Psoas muscle (tissue), 8 donors: ENCODE results near the gene DOK6. TPM values are rescaled to one million over a fixed set of nuclear protein-coding genes. Genes with fewer than 3 reads are reported as not detected.
"Not testable (repeated sequence)": the region's sequence is repeated elsewhere in the genome, so short reads cannot be mapped to it uniquely, and the experiment has no call there.

Experiments used
- ATAC-seq, 4 donors: fragments of 200-7000 bp; cut with Tn5 transposase; one replicate each; pipeline ENCODE4 v1.9.1; 2020; ENCODE audit warnings: moderate library complexity in 3 of 4, mild to moderate bottlenecking in 2 of 4
- DNase-seq, 2 donors: peaks; one replicate each; pipeline ENCODE4 v3.0.0-alpha.2; 2020
- H3K27ac ChIP-seq: fragments of 200-600 bp; one replicate; pipeline ENCODE4 v1.8.0; 2022
- H3K27me3 ChIP-seq, 3 donors: fragments of 200-600 bp in 1 of 3; one replicate each; pipeline versions ENCODE4 v1.6.1 to v1.8.0; 2013 to 2022; ENCODE audit warnings: low read length in 2 of 3, mild to moderate bottlenecking in 2 of 3, moderate library complexity in 1 of 3; ENCODE audit not compliant: insufficient read depth in 3 of 3
- H3K36me3 ChIP-seq, 2 donors: fragments of 200-600 bp in 1 of 2; one replicate each; pipeline versions ENCODE4 v1.6.1 to v1.8.0; 2013 to 2022; ENCODE audit warnings: low read depth in 1 of 2, mild to moderate bottlenecking in 1 of 2, moderate library complexity in 1 of 2; ENCODE audit not compliant: insufficient read depth in 1 of 2
- H3K4me1 ChIP-seq: fragments of 200-600 bp; one replicate; pipeline ENCODE4 v1.8.0; 2022
- H3K4me3 ChIP-seq: fragments of 200-600 bp; one replicate; pipeline ENCODE4 v1.8.0; 2022; ENCODE audit warnings: mild to moderate bottlenecking
- H3K9me3 ChIP-seq: fragments of 200-600 bp; one replicate; pipeline ENCODE4 v1.8.0; 2022
- WGBS, 3 donors: extraction: QIAGEN DNeasy Blood & Tissue Kit; methylation state at CpG; one replicate each; pipeline versions ENCODE4 v1.1.6 to v1.1.7; 2013; 5-methylcytosine and 5-hydroxymethylcytosine counted together
- intact Hi-C, 2 donors: fragments of 100-400 bp; cut with DNase I; formaldehyde crosslinking; loops; one replicate each; pipeline versions ENCODE4 v1.11.0 to v1.14.2; 2022
- polyA plus RNA-seq, 3 donors: library from polyadenylated mRNA; stranded (reverse); fragments of 200-250 nt; gene quantifications; one replicate each; pipeline ENCODE4 v1.2.3, GENCODE V29; 2013
- total RNA-seq, 4 donors: library from RNA; stranded (reverse); fragmentation: NEBNext Ultra II Directional in 2 of 4; extraction: Animal tissue kit (Norgen Biotek cat#: 25700) in 2 of 4; gene quantifications; one replicate each; pipeline versions ENCODE4 v1.2.1 to v1.2.4, GENCODE V29; 2021 to 2023
- TF ChIP-seq, protein P1 (sequence below): fragments of 200-600 bp; IDR thresholded peaks from one replicate; pipeline ENCODE4 v1.8.0; 2022; ENCODE audit warnings: antibody characterized with exemption
- donor health status: healthy with polysubstance abuse.
- donor health status: DM: no; HTN: no; CAD: no; lungs with moderate emphysema.
- donor health status: Bipolar disorder and iron deficiency.
- donor health status: healthy.
- donor health status: DM: yes; HTN: yes; CAD: no.
- donor health status: DM: no; HTN: no; CAD: no.
- donor health status: DM: no; HTN: no; CAD: no.
- donor health status: DM: yes; HTN: yes; CAD: no.

The DOK6 gene
- total and polyA plus RNA-seq, 7 donors: 0.05 to 0.97 (median 0.18) TPM

DNA sequence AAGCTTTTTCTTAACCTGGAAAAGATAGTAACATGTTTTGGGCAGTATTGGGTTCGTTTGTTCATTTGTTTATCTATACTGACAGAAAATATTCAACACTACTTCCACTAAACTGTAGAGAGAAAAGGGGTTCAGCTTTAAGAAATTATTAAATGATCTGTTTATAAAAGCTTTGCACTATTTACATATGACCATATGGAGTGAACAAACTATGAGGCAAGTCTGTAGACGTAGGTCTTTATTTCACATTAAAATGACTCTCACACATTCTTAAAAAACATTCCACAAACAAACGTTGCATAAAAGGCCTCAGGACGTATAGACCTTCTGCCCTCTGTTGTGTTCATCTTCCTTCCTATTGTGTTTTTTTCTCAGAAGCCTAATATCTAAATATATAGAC is 452.4 kb downstream of the DOK6 start:
- no peaks in the 10 kb centered on the region for H3K36me3 ChIP-seq
- H3K4me3 ChIP-seq: no peak overlapping the region
- intact Hi-C loops: no loop called here
- ATAC-seq: no peak
- 64 to 80% (median 80%) methylated on average over 4 of the region's 4 CpGs for WGBS, 3 donors
- TF ChIP-seq, protein P1, sequence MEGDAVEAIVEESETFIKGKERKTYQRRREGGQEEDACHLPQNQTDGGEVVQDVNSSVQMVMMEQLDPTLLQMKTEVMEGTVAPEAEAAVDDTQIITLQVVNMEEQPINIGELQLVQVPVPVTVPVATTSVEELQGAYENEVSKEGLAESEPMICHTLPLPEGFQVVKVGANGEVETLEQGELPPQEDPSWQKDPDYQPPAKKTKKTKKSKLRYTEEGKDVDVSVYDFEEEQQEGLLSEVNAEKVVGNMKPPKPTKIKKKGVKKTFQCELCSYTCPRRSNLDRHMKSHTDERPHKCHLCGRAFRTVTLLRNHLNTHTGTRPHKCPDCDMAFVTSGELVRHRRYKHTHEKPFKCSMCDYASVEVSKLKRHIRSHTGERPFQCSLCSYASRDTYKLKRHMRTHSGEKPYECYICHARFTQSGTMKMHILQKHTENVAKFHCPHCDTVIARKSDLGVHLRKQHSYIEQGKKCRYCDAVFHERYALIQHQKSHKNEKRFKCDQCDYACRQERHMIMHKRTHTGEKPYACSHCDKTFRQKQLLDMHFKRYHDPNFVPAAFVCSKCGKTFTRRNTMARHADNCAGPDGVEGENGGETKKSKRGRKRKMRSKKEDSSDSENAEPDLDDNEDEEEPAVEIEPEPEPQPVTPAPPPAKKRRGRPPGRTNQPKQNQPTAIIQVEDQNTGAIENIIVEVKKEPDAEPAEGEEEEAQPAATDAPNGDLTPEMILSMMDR: no peak
- H3K27me3 ChIP-seq: no peaks in the 10 kb centered on the region
- H3K4me1 ChIP-seq: no peaks in the 10 kb centered on the region
- no peak for DNase-seq
- H3K27ac ChIP-seq: no peak overlapping the region
- H3K9me3 ChIP-seq: no peaks in the 10 kb centered on the region

DNA sequence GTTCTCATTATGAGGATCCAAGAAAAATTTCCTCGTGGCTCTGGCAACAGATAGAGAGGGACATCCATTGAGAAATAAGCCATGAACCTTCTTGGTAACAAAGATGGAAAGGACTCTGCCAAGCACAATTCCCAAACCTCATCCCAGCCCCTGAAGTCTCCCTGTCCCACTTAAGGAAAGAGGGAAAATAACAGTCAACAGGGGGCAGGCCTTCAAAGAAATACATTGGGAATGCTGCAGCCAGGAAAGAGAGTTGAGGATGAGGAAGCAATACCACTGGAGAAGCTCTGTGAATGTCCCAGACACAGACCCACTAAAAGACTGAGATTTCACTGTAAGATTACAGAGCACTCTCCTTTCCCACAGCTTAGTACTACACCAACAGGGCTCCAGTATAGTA is 453.8 kb downstream of the DOK6 start:
- Histone ChIP-seq H3K9me3 (no peaks in the 10 kb centered on the region), H3K4me1 (no peaks in the 10 kb centered on the region), H3K27me3 (no peaks in the 10 kb centered on the region), H3K36me3 (no peaks in the 10 kb centered on the region), H3K4me3 (no peak overlapping the region), H3K27ac (no peak overlapping the region)
- no peak for DNase-seq
- ATAC-seq: no peak
- intact Hi-C loops: no loop called here
- TF ChIP-seq, protein P1: no peak
- WGBS, 3 donors: 86 to 96% (median 90%) methylated on average over 1 of the region's 1 CpG

- H3K4me1 ChIP-seq: no peaks in the 10 kb centered on the region
- intact Hi-C loops: no loop called here
- no peak overlapping the region for H3K27ac ChIP-seq
- WGBS, 3 donors: 81 to 88% (median 88%) methylated on average over 5 of the region's 5 CpGs
- H3K27me3 ChIP-seq: no peaks in the 10 kb centered on the region
- no peaks in the 10 kb centered on the region for H3K9me3 ChIP-seq
- no peak overlapping the region for H3K4me3 ChIP-seq
- TF ChIP-seq, protein P1: no peak
- ATAC-seq: no peak
- H3K36me3 ChIP-seq: no peaks in the 10 kb centered on the region
- DNase-seq: no peak
These were observed 458.2 kb downstream of the DOK6 start for GRCh38 chr18:69858897-69859296.

DNA sequence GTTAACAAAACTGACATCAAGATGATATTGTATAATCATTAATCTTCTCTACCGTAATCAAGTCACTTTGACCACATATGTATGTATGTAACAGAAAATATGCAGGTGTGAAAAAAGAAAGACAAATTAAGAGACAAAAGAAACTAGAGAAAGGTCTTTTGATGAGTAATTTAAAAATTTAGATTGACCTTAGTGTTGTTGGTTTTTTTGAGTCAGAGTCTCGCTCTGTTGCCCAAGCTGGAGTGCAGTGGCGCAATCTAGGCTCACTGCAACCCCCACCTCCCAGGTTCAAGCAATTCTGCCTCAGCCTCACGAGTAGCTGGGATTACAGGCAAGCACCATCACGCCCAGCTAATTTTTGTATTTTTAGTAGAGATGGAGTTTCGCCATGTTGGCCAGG is 464.1 kb downstream of the DOK6 start:
- H3K9me3 ChIP-seq, H3K27ac ChIP-seq, intact Hi-C loops, DNase-seq, H3K4me3 ChIP-seq, H3K27me3 ChIP-seq, H3K36me3 ChIP-seq, ATAC-seq, H3K4me1 ChIP-seq: not testable (repeated sequence)
- WGBS, 3 donors: 81 to 87% (median 85%) methylated on average over 6 of the region's 6 CpGs

DNA sequence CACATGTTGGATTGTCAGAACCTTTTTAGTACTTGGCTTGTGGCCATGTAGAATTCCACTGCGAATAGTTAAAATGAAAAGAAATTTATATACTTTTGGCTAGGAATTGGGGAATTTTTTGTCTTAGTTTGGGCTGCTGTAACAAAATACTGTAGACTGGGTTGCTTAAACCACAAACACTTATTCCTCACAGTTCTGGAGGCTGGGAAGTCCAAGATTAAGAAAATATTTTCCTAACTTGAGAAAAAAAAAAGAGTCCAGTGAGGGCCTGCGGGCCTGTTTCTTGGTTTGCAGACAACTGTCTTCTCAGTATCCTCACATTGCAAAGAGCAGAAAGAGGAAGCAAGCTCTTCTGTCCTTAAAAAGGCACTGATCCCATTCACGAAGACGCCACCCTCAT is 465.1 kb downstream of the DOK6 start:
- TF ChIP-seq, protein P1: no peak
- Histone ChIP-seq H3K4me1 (no peaks in the 10 kb centered on the region), H3K36me3 (no peaks in the 10 kb centered on the region), H3K27me3 (no peaks in the 10 kb centered on the region), H3K9me3 (no peaks in the 10 kb centered on the region), H3K27ac (no peak overlapping the region), H3K4me3 (no peak overlapping the region)
- no peak for DNase-seq
- intact Hi-C loops: no loop called here
- 33 to 46% (median 39%) methylated on average over 4 of the region's 4 CpGs for WGBS, 3 donors
- ATAC-seq: no peak
